HCT116 (cell line): ENCODE data around the gene FAM163B. TPM values are rescaled to one million over a fixed set of nuclear protein-coding genes. Genes with fewer than 3 reads are reported as not detected.

Experiments
- ATAC-seq: fragments of 200-7000 bp; cut with Tn5 transposase; 2 replicates; pipeline ENCODE4 v1.9.1; 2020; ENCODE audit warnings: mild to moderate bottlenecking, moderate library complexity
- BruUV-seq: library from RNA; stranded (reverse); fragments of 400-500 nt; replicated peaks from 2 replicates; lab custom pipeline; 2021; lab: Mats Ljungman, UMichigan
- CTCF ChIA-PET: fragments of 300-600 bp; sonication (Branson Sonifier 250); formaldehyde crosslinking; loops from one replicate; lab custom pipeline; 2021; ENCODE audit warnings: antibody characterized with exemption; lab: Charles Lee
- POLR2A ChIA-PET: fragments of 300-600, 350-600 bp; sonication (Branson Sonifier 250); formaldehyde crosslinking; loops from one replicate; lab custom pipeline; 2021; ENCODE audit warnings: antibody characterized with exemption; lab: Charles Lee
- RAD21 ChIA-PET, 2 experiments: fragments of 300-600 bp; sonication (Branson Sonifier 250); formaldehyde crosslinking; loops; one replicate each; lab custom pipeline; 2023; ENCODE audit warnings: low total read pairs in 2 of 2; ENCODE audit not compliant: uncharacterized antibody in 2 of 2, unreplicated experiment in 2 of 2, low non-redundant PET in 1 of 2; lab: Charles Lee
- DNase-seq: peaks from one replicate; pipeline ENCODE4 v3.0.0-alpha.2; 2010; ENCODE audit warnings: low read depth, low spot score
- H2AFZ ChIP-seq: fragments of 200-600 bp; shearing (Covaris generic), sonication (generic); 2 replicates; pipeline ENCODE4 v1.6.1; 2017; ENCODE audit warnings: low read depth, mixed run types, mixed read lengths, antibody characterized with exemption, low read length; ENCODE audit not compliant: poor library complexity, severe bottlenecking
- H3K27ac ChIP-seq: 2 replicates; pipeline ENCODE4 v1.5.1; 2012; ENCODE audit warnings: low read depth, low read length
- H3K27me3 ChIP-seq: fragments of 200-600 bp; sonication (generic); 2 replicates; pipeline ENCODE4 v1.6.1; 2016; ENCODE audit warnings: mixed run types, low read length, mixed read lengths; ENCODE audit not compliant: insufficient read depth
- H3K36me3 ChIP-seq, 2 experiments: fragments of 200-500 bp in 1 of 2; fragments of 200-600 bp in 1 of 2; sonication (Bioruptor generic) in 1 of 2; sonication (generic) in 1 of 2; 2 replicates each; pipeline versions ENCODE4 v1.5.1 to v1.6.1; 2014 to 2016; ENCODE audit warnings: low read length in 2 of 2, inconsistent platforms in 1 of 2, mixed read lengths in 1 of 2, mixed run types in 1 of 2; ENCODE audit not compliant: insufficient read depth in 2 of 2, control insufficient read depth in 1 of 2
- H3K4me1 ChIP-seq, 2 experiments: fragments of 200-600 bp in 1 of 2; sonication (generic) in 1 of 2; 2 replicates each; pipeline versions ENCODE4 v1.5.1 to v1.6.1; 2012 to 2017; ENCODE audit warnings: low read length in 2 of 2, inconsistent platforms in 1 of 2, mild to moderate bottlenecking in 1 of 2, mixed read lengths in 1 of 2, mixed run types in 1 of 2, moderate library complexity in 1 of 2; ENCODE audit not compliant: insufficient read depth in 2 of 2, control insufficient read depth in 1 of 2
- H3K4me2 ChIP-seq: fragments of 200-600 bp; sonication (generic); 2 replicates; pipeline ENCODE4 v1.6.1; 2017; ENCODE audit warnings: mixed run types, low read length, mixed read lengths
- H3K4me3 ChIP-seq, 2 experiments: fragments of 200-600 bp in 1 of 2; sonication (generic) in 1 of 2; replicated peaks in 1 of 2; 2 replicates each; pipeline ENCODE4 v1.5.1; 2011 to 2016; ENCODE audit warnings: low read length in 2 of 2, control low read depth in 1 of 2, low read depth in 1 of 2, mild to moderate bottlenecking in 1 of 2, mixed read lengths in 1 of 2, mixed run types in 1 of 2
- H3K79me2 ChIP-seq: fragments of 200-600 bp; sonication (generic); 2 replicates; pipeline ENCODE4 v1.6.1; 2017; ENCODE audit warnings: mild to moderate bottlenecking, mixed run types, low read length, moderate library complexity, mixed read lengths; ENCODE audit not compliant: insufficient read depth
- H3K9ac ChIP-seq: fragments of 200-600 bp; sonication (generic); 2 replicates; pipeline ENCODE4 v1.6.1; 2016; ENCODE audit warnings: low read length, mixed read lengths
- H3K9me2 ChIP-seq: fragments of 200-600 bp; sonication (generic), shearing (Covaris generic); 2 replicates; pipeline ENCODE4 v1.6.1; 2017; ENCODE audit warnings: mixed run types, mild to moderate bottlenecking, moderate library complexity; ENCODE audit not compliant: insufficient read depth
- H3K9me3 ChIP-seq, 2 experiments: fragments of 200-500 bp in 1 of 2; fragments of 200-600 bp in 1 of 2; sonication (Bioruptor generic) in 1 of 2; sonication (generic) in 1 of 2; 2 replicates each; pipeline ENCODE4 v1.6.1; 2014 to 2017; ENCODE audit warnings: low read length in 2 of 2, mixed read lengths in 2 of 2, inconsistent platforms in 1 of 2, low read depth in 1 of 2, mild to moderate bottlenecking in 1 of 2, mixed run types in 1 of 2, moderate library complexity in 1 of 2; ENCODE audit not compliant: control insufficient read depth in 1 of 2, insufficient read depth in 1 of 2
- H4K20me1 ChIP-seq: fragments of 200-600 bp; sonication (generic), shearing (Covaris generic); 2 replicates; pipeline ENCODE4 v1.6.1; 2017; ENCODE audit warnings: mixed run types, mild to moderate bottlenecking, moderate library complexity; ENCODE audit not compliant: insufficient read depth
- CBX3 ChIP-seq: IDR thresholded peaks from 2 replicates; pipeline ENCODE4 v1.6.1; 2012; ENCODE audit warnings: low read depth
- CEBPB ChIP-seq: IDR thresholded peaks from 2 replicates; pipeline ENCODE4 v1.6.1; 2012; ENCODE audit warnings: low read depth
- EGR1 ChIP-seq: IDR thresholded peaks from 2 replicates; pipeline ENCODE4 v1.6.1; 2012; ENCODE audit warnings: low read depth
- ELF1 ChIP-seq: IDR thresholded peaks from 2 replicates; pipeline ENCODE4 v1.6.1; 2012; ENCODE audit warnings: low read depth, borderline replicate concordance
- EZH2 ChIP-seq: fragments of 200-600 bp; sonication (generic); IDR thresholded peaks from 2 replicates; pipeline ENCODE4 v1.6.1; 2017; ENCODE audit warnings: antibody characterized with exemption, mixed run types
- JUND ChIP-seq: IDR thresholded peaks from 2 replicates; pipeline ENCODE4 v1.6.1; 2012
- POLR2AphosphoS5 ChIP-seq: IDR thresholded peaks from 2 replicates; pipeline ENCODE4 v1.6.1; 2011; ENCODE audit warnings: mild to moderate bottlenecking, low read depth, low read length, moderate library complexity
- SRF ChIP-seq: IDR thresholded peaks from 2 replicates; pipeline ENCODE4 v1.6.1; 2012; ENCODE audit warnings: low read depth
- TCF7L2 ChIP-seq: IDR thresholded peaks from 2 replicates; pipeline ENCODE4 v1.7.0; 2011; ENCODE audit warnings: borderline replicate concordance, inconsistent platforms; ENCODE audit not compliant: insufficient read depth, insufficient read length; ENCODE audit errors: extremely low read depth
- YY1 ChIP-seq: IDR thresholded peaks from 2 replicates; pipeline ENCODE4 v1.6.1; 2011; ENCODE audit warnings: low read length, low read depth, moderate library complexity, mild to moderate bottlenecking; ENCODE audit not compliant: insufficient replicate concordance; ENCODE audit errors: extremely low read depth
- ZFX ChIP-seq: fragments of 450-650 bp; IDR thresholded peaks from 2 replicates; pipeline ENCODE4 v1.6.1; 2017
- ZNF274 ChIP-seq: fragments of 200-500 bp; sonication (Bioruptor generic); IDR thresholded peaks from 2 replicates; pipeline ENCODE4 v1.6.1; 2014; ENCODE audit warnings: mild to moderate bottlenecking, low read depth, low read length, inconsistent platforms
- intact Hi-C: fragments of 100-400 bp; cut with micrococcal nuclease; formaldehyde crosslinking; loops from 2 replicates; pipeline ENCODE4 v1.10.0; 2022
- total RNA-seq: library from RNA; stranded (reverse); gene quantifications from one replicate; pipeline ENCODE4 v1.2.1, GENCODE V29; 2021; ENCODE audit not compliant: unreplicated experiment
- TF ChIP-seq, protein P1 (sequence below): IDR thresholded peaks from 2 replicates; pipeline ENCODE4 v1.6.1; 2011; ENCODE audit warnings: mild to moderate bottlenecking, low read length, moderate library complexity; ENCODE audit not compliant: insufficient replicate concordance; ENCODE audit errors: extremely low read depth
- TF ChIP-seq, protein P2 (sequence below), 3 experiments: fragments of 200-600 bp in 1 of 3; sonication (generic) in 1 of 3; IDR thresholded peaks in 2 of 3; conservative IDR thresholded peaks in 1 of 3; 2 replicates each; pipeline ENCODE4 v1.5.1; 2012 to 2017; ENCODE audit warnings: low read depth in 2 of 3, low read length in 2 of 3, antibody characterized with exemption in 1 of 3, borderline replicate concordance in 1 of 3, control low read depth in 1 of 3, mild to moderate bottlenecking in 1 of 3, mixed read lengths in 1 of 3, mixed run types in 1 of 3, moderate library complexity in 1 of 3; ENCODE audit not compliant: insufficient read depth in 1 of 3
- TF ChIP-seq, protein P3 (sequence below): IDR thresholded peaks from 2 replicates; pipeline ENCODE4 v1.6.1; 2012

Gene FAM163B
- total RNA-seq, 1 experiment from 2014 or later = not detected

DNA sequence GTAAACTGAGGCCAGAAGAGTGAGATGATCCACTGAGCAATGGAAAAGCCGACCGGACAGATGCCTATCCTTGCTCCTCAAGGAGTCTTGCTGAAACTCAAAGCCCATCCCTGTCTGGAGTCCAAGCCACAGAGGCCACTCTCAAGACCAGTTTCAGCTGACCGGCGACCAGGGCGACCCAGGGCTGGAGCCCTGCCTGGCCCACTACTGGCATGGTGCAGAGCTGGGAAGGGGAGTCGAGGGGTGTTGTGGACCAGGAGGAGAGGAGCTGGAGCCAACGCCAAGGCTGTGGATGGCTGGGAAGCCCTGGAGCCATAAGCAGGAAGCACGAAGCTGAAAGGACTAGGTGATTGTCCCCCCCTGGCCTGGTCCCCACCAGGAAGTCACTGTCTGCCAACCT, 22.1 kb downstream of the FAM163B start:
- H3K27ac ChIP-seq = no peak overlapping the region
- TF ChIP-seq POLR2AphosphoS5 (no peak), YY1 (no peak)
- TF ChIP-seq, all 23 proteins: peak for 0
- ChIA-PET RAD21 (no interaction called here), CTCF (no interaction called here), POLR2A (no interaction called here)
- Histone ChIP-seq H4K20me1 (no peaks in the 10 kb centered on the region), H3K36me3 (no peaks in the 10 kb centered on the region), H3K9me2 (no peaks in the 10 kb centered on the region), H3K9ac (no peak overlapping the region), H3K9me3 (peaks cover 0 to 4% of the 10 kb centered on the region in 2 experiments; a peak in 1 of 4 replicates), H3K4me1 (peaks cover 2 to 13% of the 10 kb centered on the region in 2 experiments), H3K4me3 (no peak overlapping the region), H2AFZ (no peak overlapping the region), H3K27me3 (no peaks in the 10 kb centered on the region), H3K79me2 (no peaks in the 10 kb centered on the region), H3K4me2 (no peak overlapping the region)
- DNase-seq (no peak), ATAC-seq (no peak)
- BruUV-seq = no TSS peak
- intact Hi-C loops = no loop called here

DNA sequence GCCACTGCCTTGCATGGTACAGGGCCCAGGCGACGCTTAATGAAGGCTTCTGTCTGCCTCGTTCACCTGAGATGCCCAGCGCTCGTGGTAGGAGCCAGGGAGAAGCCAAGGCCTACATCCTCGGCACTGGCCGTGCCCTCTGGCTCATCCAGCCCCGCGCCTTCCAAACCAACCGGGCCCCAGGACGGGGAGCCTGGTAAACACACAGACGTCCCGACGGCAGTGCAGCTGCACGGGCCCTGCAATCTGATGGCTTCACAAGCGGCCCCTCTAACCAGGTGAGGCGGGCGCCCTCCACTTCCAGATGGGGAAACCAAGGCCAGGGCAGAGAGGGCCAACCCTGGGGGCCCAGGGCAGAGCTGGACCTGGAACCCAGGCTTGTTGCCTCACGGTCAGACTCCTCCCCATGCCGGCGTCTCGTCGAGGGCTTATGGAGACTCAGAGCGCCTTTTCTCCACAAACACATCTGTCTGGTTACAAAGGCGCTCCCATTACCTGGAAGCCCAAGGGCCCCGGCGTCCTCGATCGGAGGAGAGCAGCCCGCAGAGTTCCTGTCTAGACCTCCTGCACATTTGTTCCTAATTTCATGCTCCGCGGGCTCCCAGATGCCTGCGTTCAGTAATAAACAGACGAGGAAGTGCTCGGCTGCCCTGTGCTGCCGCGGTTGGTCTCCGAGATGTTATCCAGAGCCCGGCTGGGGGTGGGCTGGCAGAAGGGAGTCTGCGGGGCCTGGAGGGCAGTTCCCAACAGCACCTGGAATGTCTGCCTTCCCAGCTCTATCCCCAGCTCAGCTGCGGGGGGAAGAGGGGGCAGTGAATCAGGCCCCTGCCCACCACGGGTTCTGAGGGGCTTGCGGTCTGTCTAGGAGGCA, 23.5 kb downstream of the FAM163B start:
- POLR2A ChIA-PET = no interaction called here
- ATAC-seq (no peak), DNase-seq (no peak)
- no peaks in the 10 kb centered on the region for H4K20me1 ChIP-seq
- CTCF ChIA-PET = no interaction called here
- H3K9ac ChIP-seq = no peak overlapping the region
- RAD21 ChIA-PET = no interaction called here
- no TSS peak for BruUV-seq
- H3K9me3 ChIP-seq = peaks cover 0 to 4% of the 10 kb centered on the region in 2 experiments; a peak in 1 of 4 replicates
- H3K27me3 ChIP-seq = no peaks in the 10 kb centered on the region
- H3K27ac ChIP-seq = no peak overlapping the region
- H3K4me1 ChIP-seq = peaks cover 0 to 7% of the 10 kb centered on the region in 2 experiments; a peak in 2 of 4 replicates
- no peak overlapping the region for H3K4me2 ChIP-seq
- no peak overlapping the region for H3K4me3 ChIP-seq
- H3K36me3 ChIP-seq = no peaks in the 10 kb centered on the region
- intact Hi-C loops = no loop called here
- H3K79me2 ChIP-seq = no peaks in the 10 kb centered on the region
- H3K9me2 ChIP-seq = no peaks in the 10 kb centered on the region
- H2AFZ ChIP-seq = no peak overlapping the region
- TF ChIP-seq ZFX = no peak
- TF ChIP-seq YY1 = no peak
- TF ChIP-seq ELF1 = no peak
- no peak for TF ChIP-seq SRF
- TF ChIP-seq, protein P1, sequence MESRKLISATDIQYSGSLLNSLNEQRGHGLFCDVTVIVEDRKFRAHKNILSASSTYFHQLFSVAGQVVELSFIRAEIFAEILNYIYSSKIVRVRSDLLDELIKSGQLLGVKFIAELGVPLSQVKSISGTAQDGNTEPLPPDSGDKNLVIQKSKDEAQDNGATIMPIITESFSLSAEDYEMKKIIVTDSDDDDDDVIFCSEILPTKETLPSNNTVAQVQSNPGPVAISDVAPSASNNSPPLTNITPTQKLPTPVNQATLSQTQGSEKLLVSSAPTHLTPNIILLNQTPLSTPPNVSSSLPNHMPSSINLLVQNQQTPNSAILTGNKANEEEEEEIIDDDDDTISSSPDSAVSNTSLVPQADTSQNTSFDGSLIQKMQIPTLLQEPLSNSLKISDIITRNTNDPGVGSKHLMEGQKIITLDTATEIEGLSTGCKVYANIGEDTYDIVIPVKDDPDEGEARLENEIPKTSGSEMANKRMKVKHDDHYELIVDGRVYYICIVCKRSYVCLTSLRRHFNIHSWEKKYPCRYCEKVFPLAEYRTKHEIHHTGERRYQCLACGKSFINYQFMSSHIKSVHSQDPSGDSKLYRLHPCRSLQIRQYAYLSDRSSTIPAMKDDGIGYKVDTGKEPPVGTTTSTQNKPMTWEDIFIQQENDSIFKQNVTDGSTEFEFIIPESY = no peak
- no peak for TF ChIP-seq CBX3
- no peak for TF ChIP-seq TCF7L2
- no peak for TF ChIP-seq JUND
- no peak for TF ChIP-seq CEBPB
- TF ChIP-seq, protein P2, sequence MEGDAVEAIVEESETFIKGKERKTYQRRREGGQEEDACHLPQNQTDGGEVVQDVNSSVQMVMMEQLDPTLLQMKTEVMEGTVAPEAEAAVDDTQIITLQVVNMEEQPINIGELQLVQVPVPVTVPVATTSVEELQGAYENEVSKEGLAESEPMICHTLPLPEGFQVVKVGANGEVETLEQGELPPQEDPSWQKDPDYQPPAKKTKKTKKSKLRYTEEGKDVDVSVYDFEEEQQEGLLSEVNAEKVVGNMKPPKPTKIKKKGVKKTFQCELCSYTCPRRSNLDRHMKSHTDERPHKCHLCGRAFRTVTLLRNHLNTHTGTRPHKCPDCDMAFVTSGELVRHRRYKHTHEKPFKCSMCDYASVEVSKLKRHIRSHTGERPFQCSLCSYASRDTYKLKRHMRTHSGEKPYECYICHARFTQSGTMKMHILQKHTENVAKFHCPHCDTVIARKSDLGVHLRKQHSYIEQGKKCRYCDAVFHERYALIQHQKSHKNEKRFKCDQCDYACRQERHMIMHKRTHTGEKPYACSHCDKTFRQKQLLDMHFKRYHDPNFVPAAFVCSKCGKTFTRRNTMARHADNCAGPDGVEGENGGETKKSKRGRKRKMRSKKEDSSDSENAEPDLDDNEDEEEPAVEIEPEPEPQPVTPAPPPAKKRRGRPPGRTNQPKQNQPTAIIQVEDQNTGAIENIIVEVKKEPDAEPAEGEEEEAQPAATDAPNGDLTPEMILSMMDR (IDR thresholded peaks at IDR 0.05 in 2 of 3, conservative IDR thresholded peaks at IDR 0.05 in 1 of 3; ENCODE audit: borderline replicate concordance in 1 of 3, insufficient read depth in 1 of 3, low read depth in 2 of 3, low read length in 2 of 3) = no peak
- TF ChIP-seq EGR1 = no peak
- TF ChIP-seq, protein P3, sequence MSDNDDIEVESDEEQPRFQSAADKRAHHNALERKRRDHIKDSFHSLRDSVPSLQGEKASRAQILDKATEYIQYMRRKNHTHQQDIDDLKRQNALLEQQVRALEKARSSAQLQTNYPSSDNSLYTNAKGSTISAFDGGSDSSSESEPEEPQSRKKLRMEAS = no peak
- TF ChIP-seq ZNF274 = no peak
- TF ChIP-seq EZH2 = no peak
